HG03060 (cell line): ENCODE measurements around the gene SVBP.
"Not testable (repeated sequence)": the region's sequence is repeated elsewhere in the genome, so short reads cannot be mapped to it uniquely, and the experiment has no call there.

Experiments
- ATAC-seq: cut with Tn5 transposase; IDR thresholded peaks from one replicate; pipeline ENCODE4 v1.9.1; 2021; ENCODE audit warnings: low read depth, moderate number of reproducible peaks; ENCODE audit not compliant: unreplicated experiment

Gene SVBP

DNA sequence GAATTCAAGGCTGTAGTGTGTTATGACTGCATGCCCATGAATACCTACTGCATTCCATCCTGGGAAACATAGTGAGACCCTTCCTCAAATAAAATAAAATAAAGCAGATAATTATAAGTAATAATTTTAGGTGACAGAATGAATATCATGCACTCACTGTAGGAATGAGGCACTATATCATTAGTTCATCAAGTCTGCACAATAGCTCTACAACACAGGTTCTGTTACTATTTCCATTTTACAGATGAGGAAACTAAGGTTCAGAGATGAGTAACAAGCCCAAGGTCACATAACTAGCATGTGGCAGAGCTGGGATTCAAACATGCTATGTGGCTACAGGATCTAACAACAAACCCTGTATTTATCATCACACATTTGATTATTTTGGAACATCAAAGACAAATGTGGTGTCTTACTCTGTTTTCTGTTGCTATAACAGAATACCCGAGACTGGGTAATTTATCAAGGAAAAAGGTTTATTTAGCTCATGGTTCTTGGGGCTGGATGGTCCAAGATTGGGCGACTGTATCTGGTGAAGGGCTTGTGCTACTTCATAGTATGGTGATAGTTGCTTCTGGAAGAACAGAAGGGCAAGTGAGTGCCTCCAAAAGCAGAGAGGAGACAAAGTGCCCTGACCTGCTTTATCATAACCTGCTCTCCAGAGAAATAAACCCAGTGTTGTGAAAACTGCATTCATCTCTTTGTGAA lies 24.4 kb upstream of the SVBP start:
- no peak for ATAC-seq

DNA sequence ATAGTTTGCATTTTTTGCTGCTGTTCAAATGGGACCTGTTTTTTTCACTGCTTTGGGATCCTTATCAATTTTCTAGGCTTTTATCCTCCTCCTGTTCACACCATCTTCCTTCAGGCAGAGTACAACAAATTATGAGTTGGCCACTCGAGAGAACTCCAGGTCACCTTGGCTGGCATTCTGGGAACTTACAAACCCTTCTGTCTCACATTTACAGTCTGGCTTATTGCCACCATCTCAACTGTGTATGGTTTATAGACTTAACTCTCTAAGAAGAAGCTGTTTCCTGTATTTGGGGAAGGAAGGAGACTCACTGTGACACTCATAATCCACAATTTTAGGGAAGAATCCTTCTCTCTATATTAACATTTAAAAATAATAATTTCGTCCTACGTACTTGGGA lies 23.8 kb upstream of the SVBP start:
- no peak for ATAC-seq

DNA sequence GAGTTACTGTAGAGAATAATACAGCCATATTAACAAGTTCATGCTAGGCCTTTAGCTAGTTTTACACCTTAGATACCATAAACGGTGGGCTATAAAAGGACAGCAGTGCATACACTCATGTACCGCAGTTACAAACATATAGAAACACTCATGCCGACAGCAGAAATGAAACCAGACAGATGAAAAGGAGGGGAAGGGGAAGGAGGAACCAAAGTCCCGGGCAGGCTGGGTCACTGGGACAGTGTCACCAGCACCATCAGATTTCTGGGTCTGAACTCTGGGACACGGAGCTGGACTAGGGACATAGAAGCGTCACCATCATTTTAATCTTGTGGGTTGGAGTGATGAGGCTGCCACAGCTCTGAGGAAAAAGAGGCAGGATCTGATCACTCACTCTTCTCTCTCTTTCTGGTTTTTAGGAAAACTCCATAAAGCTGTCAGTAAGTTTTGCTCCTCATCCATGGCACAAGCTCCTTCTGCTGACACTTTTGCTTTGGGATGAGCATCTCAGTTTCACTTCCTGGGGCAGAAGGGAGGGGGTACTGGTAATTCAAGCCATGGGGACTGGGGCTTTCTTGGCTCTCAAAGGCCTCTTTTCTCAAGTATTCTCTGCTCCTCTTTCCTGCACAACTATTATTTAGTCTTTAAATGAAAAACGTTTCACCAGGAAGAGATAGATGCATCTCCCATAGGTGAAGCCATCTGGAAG lies 21.4 kb upstream of the SVBP start:
- no peak for ATAC-seq

DNA sequence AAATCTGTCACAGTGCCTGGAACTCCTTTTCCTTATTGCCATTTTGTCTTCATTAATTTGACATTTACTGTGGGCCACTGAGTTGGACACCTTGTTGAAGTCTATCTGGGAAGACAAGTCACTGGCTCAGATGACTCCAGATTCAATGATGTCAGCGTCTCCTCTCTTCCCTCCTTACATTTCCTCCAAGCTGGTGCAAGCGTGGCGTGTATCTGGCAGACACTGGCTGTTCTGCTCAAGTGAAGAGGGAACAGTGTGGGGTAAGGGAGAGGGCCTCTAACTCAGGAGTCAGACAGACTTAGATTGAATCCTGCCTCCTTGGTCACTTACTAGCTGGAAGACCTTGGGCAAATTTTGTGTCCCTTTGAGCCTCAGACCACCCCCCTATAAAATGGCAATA lies 20.5 kb upstream of the SVBP start:
- no peak for ATAC-seq

DNA sequence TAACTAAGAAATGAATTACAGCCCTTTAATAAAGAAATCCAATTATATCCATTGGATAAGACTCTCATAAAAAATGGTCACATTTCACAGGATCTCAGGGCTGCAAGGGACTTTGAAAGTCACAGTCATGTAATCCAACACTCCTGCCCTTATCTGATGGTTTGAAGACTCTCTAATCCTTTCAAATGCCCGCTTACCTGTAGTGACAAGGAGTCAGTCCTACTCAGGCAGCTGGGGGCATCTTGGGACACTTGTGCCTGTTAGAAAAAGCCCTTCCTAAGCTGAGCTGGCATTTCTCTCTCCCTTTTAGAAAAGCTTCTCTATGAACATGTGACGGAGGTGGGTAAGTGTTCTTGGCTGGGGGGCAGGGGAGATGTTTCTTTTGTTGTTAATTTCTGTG lies 18.2 kb upstream of the SVBP start:
- ATAC-seq, result no peak

DNA sequence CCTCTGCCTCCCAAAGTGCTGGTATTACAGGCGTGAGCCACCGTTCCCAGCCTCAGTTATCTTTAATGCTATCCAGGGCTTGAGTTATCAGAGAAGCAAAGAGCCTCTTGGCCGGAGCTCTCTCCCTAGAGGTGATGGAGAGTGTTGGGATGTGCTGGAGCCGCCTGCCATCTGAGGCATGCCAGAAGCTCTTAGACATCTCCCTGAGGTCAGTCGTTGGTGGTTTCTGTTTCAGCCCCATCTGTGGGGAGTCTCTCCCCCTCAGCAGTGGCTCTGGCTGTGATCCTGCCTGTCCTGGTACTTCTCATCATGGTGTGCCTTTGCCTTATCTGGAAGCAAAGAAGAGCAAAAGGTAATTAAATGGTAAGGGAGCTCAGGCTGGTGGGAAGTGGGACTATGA lies 17.6 kb upstream of the SVBP start:
- ATAC-seq, result no peak

DNA sequence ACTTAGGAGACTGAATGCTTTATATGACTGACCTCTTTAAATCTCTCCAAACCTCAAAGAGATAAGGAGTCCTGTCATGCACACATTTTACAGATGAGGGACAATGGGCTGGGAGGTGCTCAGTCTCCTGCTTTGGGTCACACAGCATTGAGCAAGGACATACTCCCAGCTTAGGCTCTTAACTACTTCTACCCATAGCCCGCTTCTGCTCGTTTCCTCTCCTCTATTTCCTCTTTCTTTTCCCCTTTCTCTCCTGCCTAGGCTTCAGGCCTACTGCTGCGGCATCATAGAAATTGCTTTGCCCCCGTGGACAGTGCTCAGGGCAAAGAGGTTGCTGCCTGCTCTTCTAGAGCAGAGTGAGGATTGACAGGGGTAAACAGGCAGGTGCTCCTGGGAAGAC lies 16.8 kb upstream of the SVBP start:
- ATAC-seq, result no peak

DNA sequence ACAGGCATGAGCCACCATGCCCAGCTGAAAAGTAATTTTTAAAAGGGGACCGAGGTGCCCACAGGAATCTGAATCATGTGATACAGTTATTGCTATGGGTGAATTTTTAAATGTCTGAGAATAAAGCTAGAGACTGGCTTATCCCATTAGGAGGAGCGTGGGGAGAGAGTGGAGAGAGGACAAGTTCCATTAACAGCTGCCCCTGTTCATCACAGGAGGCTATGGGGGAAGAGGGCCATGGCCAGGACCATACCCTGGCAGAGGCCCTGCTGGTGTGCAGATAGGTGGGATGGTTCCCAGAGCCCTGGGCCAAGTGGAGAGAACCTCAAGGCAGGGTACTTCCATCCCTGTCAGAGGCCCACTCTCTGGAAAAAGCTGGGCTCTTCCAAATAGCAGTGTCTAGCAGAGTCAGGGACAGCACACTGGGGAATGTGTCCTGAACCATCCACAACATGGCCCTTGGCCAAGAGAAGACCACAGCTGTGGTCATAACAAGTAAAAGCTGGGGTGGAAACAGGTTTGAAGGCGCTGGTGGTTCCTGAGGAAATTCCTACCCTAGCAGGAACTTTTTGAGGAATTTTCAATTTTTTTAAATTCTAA lies 15.5 kb upstream of the SVBP start:
- ATAC-seq, result no peak

DNA sequence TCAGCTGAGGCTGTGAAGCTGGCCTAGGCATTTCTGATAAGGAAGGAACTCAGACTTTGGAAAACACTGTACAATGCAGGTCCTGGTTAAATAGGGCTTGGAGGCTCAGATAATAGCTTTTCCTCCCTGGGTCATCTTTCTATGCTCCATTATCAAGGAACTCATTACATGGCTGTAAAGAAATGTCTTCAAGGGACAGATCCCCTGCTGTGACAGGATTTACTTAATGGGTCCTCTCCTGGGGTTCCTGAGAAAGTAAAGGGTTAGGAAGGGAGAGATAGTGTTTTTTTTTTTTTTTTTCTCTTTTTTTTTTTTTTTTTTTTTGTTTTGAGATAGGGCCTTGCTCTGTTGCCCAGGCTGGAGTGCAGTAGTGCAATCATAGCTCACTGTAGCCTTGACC lies 14.1 kb upstream of the SVBP start:
- no peak for ATAC-seq

DNA sequence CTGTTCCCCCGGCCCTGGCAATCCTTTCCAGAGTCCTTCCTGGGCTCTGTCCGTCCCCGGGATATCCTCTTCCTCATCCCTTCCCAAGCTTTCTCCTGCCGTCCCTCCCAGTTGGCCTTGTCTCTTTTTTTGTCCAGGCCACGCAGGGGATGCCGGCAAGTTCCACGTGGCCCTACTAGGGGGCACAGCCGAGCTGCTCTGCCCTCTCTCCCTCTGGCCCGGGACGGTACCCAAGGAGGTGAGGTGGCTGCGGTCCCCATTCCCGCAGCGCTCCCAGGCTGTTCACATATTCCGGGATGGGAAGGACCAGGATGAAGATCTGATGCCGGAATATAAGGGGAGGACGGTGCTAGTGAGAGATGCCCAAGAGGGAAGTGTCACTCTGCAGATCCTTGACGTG lies 13.4 kb upstream of the SVBP start:
- ATAC-seq, result no peak

DNA sequence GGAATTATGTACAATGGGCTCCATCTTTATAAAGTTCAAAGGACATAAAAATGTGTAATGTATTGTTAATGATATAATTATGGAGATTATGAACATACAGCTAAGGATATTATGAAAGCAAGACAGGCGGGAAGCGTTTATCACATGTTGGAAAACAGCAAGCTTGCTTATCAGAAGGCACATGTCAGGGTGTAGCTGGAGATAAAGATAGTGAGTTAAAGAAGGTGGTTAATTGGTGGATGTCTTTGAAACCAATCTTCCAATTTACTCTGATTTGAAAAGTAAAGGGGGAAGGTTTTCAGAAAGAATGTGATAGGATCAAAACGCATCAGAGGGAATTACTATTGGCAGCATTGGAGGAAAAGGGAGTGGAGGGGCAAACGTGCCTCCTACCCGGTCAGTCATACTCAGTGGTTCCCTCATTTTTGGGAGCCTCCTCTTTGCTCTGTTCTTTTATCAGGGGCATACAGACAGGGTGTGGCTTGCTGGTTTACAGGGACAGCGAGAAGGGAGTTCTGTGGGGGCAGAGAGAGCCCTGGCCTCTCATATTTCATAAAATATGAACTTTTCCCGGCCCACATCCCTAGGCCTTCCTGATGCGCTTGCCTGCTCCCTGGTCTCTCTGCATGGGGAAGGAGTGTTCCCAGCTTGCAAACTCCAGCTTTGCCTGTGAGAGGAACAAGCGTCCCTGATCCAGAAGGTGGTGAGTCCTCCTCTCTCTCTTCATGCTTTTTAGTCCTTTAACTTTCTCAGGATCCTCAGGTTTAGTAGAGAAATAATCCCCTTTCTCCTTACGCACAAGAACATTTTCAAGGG lies 8.0 kb upstream of the SVBP start:
- no peak for ATAC-seq

DNA sequence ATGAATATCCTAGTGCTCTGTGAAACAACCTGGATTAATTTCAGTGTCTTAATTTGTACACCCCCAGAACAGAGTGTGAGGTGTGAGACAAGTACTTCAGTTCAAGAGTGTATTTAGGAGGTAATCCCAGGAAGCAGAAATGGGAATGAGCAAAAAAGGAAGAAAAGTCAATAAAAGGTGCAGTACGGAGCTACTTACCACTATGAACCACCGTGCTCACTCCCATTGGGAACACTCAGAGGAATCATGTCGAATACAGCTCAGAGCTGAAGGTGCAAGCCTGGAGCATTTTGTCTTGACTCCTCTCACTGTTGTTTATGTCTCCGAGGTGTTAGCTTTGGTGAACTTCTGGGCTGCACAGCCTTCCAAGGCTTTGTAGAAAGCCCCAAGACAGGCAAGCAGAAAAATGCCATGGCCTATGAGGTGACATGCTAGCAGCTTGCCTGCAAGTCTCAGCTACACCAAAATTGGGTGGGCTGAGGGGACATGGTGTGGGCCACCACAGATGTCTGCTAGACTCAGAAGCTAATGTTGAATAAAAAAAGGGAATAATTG lies 7.4 kb upstream of the SVBP start:
- no peak for ATAC-seq

DNA sequence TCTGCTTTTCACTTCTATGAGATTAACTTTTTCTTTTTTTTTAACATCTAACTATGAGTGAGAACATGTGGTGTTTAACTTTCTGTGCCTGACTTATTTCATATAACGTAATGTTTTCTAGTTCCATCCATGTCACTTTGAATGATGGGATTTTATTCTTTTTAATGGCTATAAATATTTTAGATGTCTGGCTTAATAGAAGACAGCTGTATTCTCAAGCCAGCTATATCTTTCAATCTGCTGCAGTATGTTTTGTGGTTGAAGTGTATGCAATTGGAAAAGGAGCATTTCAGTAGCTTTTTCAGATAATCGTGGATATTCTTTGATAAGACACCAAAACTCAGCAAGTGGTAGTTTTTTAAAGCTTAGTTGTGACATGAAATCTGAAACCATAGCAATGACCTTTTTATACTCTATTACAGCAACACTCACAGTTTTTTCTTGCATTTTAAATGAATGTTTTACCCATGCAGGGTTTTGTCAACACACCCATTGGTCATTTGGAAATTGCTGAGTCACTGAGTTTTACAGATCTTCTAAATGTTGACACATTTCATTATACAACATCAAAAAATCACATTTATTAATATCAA lies 5.7 kb upstream of the SVBP start:
- ATAC-seq, result no peak

DNA sequence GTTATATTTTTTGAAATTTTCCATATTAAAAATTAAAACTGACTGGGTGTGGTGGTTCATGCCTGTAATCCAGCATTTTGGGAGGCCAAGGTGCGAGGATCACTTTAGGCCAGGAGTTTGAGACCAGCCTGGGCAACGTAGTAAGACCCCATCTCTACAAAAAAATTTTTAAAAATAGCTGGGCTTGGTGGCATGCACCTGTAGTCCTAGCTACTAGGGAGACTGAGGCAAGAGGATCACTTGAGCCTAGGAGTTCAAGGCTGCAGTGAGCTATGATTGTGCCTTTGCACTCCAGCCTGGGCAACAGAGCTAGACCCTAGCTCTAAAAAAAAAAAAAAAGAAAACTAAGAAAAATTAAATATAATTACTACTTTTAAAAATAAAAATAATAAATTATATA lies 4.5 kb upstream of the SVBP start:
- ATAC-seq, result no peak

DNA sequence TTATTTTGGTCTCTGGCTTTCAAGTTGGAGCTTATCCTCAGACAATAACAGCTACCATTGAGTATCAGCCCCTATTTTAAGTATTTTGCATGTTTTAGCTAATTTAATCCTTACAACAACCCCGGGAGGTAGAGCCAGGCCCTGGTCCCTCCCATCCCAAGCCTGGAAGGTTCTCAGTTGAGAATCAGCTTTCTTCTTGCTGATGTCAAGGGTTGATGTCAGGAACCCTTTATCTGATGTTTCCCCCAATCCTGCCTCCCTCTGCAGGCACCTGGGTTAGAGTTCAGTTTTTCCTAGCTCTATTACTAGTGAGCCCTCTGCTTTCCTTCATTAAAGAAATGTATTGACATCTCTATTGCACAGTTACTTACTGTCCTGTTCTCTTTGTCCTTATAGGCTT lies 3.6 kb upstream of the SVBP start:
- no peak for ATAC-seq

DNA sequence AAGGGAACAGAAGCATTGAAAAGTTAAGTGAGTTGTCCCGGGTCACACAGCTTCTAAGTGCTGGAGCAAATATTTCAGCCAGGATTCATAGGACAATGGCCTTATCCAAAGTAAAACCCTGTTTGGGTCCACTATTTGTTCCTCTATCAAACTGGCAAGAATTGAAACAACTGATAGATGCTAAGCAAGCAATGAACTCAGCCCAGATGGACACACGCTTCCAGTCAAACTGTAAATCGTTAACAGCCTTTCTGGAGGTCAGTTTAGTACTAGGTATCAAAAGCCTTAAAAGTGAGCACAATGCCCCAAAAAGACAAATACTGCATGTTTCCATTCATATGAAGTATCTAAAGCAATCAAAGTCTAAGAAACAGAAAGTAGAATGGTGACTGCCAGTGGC lies 779 bp upstream of the SVBP start:
- ATAC-seq, result no peak

DNA sequence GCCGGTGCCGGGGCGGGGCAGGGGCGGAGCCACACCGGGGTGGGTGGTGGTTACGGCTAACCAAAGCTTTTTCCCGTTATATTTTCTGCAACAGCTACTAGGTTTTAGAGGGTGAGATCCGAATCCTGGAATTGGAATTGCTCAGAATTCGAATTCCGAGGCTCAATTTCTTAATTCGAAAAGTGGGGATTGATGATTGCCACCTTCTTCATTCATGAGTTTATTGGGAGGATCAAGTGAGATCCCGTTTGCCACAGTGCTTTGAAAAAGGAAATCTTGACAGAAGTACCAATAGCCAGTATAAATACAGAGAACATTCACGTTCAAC lies 207 bp upstream of the SVBP start:
- no peak for ATAC-seq

DNA sequence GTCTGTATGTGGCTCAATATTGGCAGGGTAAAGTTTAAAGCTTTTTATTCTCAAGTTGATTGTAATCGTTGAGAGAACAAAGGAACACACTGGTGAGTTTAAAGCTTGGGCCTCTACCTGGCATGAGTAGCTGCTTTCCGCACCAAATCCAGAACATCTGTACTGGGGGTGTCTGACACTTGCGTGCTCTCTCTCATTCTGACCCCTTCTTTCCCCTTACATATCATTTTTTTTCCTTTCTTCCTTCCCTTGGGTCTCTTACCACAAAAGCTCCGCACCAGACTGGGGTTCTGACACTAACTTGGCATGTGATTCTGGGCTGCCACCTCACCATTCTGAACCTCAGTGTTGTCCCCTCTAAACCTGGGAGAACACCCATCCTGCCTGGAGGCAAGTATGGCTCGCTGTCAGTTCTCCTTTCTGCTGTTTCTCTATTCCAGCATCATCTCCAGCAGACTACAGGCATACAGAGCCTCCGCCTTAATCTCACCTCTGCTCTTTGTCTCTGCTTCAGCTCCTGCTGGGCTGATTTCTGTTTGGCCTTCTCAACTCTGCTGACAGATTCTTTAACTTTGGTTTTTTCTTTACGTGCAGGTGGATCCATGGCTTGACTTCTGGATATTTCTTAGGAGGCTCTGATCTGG lies 1.1 kb downstream of the SVBP start:
- ATAC-seq, result no peak

DNA sequence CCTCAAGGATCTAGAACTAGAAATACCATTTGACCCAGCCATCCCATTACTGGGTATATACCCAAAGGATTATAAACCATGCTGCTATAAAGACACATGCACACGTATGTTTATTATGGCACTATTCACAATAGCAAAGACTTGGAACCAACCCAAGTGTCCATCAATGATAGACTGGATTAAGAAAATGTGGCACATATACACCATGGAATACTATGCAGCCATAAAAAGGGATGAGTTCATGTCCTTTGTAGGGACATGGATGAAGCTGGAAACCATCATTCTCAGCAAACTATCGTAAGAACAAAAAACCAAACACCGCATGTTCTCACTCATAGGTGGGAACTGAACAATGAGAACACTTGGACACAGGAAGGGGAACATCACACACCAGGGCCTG lies 2.4 kb downstream of the SVBP start:
- ATAC-seq, result not testable (repeated sequence)

DNA sequence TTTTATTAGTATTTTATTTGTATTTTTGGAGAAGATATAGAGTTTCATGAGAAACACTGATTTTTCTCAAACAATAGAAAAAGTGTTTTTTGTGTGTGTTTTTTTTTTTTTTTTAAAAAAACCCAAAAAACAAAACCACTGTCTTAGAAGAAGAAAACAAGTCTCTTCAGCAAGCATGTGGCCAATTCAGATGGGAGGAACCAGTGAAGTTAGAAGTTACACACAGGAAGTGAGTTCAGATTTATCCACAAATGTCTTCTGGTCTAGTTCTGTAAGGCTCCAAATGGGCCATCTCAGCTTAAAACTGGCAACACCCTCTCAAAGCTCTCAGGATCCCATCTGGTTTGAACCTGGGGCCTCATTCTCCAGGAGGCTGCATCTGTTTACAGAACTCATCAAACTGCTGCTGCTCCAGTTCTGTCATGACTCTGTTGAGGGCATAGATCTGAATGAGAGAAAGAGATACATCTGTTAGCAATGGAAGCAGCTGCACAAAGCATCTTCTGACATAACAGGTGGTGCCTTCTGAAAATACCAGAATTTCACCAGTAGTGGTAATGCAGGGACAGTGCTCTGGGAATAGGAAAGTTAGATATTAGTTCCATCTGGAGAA lies 10.0 kb downstream of the SVBP start:
- no peak for ATAC-seq
